Hepatocyte (in vitro differentiated cells): ENCODE results near the gene MOGAT1.

ENCODE experiments used
- EZH2 ChIP-seq: fragments of 200-600 bp; sonication (generic); IDR thresholded peaks from 2 replicates; pipeline ENCODE4 v1.6.1; 2016; ENCODE audit warnings: antibody characterized with exemption, mild to moderate bottlenecking, borderline replicate concordance
- TF ChIP-seq, protein P1 (sequence below): fragments of 200-600 bp; sonication (generic); IDR thresholded peaks from 2 replicates; pipeline ENCODE4 v1.5.1; 2016; ENCODE audit warnings: antibody characterized with exemption, mild to moderate bottlenecking; ENCODE audit not compliant: poor library complexity

DNA sequence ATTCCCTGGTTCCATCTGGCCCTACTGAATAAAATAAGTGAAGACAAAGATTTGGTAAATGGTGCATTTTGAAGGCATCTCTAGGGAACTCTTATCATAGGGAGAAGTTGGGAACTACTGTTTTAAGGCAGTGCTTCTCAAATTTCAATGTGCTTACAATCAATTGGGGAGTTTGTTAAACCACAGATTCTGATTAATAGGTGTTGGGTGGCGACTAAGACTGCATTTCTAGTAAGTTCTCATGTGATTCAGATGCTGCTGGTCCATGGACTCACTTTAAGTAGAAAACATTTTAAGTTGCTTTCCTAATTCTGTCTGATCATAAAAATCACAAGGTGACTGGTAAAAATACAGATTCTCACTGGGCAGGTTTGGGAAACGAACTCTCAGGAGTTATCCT lies 30.1 kb upstream of the MOGAT1 start:
- TF ChIP-seq, protein P1, sequence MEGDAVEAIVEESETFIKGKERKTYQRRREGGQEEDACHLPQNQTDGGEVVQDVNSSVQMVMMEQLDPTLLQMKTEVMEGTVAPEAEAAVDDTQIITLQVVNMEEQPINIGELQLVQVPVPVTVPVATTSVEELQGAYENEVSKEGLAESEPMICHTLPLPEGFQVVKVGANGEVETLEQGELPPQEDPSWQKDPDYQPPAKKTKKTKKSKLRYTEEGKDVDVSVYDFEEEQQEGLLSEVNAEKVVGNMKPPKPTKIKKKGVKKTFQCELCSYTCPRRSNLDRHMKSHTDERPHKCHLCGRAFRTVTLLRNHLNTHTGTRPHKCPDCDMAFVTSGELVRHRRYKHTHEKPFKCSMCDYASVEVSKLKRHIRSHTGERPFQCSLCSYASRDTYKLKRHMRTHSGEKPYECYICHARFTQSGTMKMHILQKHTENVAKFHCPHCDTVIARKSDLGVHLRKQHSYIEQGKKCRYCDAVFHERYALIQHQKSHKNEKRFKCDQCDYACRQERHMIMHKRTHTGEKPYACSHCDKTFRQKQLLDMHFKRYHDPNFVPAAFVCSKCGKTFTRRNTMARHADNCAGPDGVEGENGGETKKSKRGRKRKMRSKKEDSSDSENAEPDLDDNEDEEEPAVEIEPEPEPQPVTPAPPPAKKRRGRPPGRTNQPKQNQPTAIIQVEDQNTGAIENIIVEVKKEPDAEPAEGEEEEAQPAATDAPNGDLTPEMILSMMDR, result no peak
- no peak for TF ChIP-seq EZH2
